HG02840 (cell line): ENCODE data around the gene LIAS.
"Not testable (repeated sequence)": the region's sequence is repeated elsewhere in the genome, so short reads cannot be mapped to it uniquely, and the experiment has no call there.

Experiments used
- ATAC-seq: cut with Tn5 transposase; IDR thresholded peaks from one replicate; pipeline ENCODE4 v1.9.1; 2021; ENCODE audit warnings: mild to moderate bottlenecking, moderate library complexity, moderate number of reproducible peaks; ENCODE audit not compliant: unreplicated experiment, low FRiP score

LIAS gene

DNA sequence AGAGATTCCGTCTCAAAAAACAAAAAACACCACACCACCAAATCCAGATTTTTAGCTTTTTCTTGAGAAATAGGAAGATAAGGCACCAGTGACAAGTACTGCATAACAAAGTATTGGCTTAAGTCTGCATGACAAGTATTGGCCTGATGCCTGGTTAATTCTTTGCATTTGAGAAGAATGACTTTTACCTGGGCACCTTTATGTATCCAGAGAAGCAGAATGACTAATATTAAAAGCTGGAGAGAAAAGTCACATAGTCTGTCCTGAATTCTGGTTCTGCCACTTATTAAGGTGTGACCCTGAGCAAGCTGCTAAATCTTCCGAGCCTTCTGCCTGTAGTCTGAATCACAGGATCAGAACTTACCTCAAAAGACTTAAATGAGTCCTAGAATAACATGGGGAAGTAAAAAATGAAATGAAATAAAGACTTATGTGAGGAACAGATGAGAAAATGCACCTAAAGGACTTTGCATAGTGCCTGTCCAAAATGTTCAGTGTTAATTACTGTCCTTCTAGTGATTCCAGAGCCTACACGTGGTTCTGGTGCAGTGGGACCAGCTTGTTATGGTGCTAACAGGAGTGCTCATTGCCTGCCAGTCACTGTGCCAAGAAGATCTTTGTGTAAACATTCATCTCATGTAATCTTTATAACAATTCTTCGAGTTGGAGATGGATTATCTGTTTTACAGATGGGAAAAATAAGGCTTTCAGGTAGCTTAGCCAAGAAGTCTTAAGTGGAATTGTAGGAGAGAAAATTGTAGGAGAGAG is 36.8 kb downstream of the LIAS start:
- ATAC-seq, result no peak

DNA sequence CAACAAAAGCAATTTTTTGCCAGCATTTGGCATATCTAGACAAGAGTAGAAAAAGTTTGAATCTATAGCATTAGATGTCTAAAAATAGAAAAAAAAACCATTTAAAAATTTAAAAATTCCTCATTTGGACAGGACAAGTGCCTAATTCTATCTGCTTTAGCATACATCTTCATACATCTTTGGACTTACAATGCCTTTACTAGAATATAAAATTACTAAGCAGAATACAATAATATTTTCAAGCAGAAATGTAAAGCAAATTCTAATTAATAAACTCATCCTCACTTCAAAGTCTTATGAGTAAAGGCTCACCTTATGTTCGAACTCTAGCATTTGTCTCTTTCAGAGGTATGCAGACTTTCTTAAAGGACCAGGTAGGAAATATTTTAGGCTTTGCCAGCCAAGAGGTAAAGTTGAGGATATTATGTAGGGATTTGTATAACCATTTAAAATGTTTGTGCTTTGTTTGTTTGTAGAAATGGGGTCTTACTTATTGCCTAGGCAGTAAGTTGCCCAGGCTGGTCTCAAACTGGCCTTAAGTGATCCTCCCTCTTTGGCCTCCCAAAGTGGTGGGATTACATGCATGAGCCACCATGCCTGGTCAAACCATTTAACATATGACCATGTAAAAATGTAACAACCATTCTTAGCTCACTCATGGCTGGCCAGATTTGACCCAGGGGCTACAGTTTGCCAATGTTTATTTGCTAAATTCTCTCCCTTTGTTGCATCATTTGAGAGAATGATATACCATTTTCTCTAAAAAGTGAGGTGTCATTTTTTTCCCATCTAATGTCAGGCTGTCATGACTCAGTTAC is 39.3 kb downstream of the LIAS start:
- no peak for ATAC-seq

DNA sequence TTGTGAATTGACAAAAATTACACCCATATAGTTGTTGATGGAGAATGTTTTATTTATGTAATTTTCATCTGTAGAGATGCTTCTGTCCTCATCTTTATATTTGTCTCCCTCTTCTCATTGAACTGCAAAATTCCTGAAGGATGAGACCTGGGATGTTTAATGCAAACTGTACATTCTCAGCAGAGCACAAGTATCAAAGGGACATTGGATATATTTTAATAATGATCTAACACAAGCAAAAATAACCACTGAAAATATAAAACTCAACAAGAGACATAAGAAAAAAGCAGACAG is 39.8 kb downstream of the LIAS start:
- ATAC-seq, result no peak

DNA sequence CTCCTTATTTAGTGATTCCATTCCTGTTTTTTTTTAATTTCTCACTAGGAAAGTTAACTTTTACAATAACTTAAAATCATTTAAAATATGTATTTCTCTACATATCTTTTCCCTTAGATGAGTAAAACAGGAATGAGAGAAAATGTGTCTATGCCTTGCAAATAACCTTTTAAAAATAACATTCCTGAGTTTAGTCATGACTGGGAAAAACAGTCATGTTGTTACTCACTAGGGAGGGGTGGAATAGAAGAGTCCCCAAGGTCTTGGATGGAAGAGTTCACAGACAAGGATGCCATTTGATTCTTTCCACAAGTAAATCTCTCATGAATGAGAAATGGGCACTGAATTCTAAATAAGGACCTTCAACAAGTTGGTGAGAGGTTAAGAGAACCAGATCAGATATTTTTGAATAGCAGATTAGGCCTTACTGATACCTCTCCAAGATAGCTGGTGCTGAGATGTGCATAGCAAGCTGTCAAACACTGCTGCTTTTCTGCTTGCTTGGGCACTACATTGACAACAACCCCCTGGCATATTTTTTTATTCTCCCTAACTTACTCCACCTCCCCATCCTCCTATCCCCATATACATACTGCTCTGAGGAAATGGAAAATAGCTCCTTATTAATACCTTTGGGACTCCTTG is 43.3 kb downstream of the LIAS start:
- ATAC-seq, result no peak

DNA sequence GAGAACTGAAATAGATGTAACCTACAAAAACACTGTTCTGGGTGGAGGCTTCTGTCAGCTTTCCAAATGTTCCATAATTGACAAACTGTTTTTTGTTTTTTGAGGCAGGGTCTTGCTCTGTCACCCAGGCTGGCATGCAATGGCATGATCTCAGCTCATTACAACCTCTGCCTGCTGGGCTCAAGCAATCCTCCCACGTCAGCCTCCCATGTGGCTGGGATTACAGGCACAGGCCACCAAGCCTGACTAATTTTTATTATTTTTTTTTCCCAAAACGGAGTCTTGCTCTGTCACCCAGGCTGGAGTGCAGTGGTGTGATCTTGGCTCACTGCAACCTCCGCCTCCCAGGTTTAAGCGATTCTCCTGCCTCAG is 43.8 kb downstream of the LIAS start:
- not testable (repeated sequence) for ATAC-seq

DNA sequence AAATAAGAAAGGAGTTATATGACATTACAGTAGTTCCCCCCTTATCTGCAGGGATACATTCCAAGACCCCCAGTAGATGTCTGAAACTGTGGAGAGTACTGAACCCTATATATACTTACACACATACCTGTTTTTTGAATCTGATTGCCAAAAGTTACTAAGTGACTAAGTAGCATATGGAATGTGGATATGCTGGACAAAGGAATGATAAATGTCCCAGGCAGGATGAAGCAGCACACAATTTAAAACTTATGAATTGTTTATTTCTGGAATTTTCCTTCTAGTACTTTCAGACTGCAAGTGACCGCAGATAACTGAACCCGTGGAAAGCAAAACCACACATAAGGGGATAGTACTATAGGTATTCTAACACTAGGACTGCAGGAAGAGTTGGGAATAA is 45.7 kb downstream of the LIAS start:
- no peak for ATAC-seq

DNA sequence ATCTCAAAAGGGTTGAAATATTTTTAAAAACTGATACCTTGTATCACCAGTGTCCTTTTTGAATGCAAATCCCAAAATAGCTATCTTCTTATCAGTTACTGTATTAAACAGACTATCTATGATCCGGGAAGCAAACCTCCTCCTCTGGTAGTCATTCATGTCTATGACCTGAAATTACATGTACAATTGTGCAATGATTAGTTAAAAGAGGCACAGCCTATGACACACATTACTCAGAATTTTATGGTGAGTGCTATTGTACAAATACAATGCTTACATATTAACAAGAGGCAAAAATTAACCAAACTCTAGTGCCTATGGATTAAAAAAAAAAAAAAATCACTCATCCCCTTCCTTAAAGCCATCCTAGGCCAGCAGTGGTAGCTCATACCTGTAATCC is 46.7 kb downstream of the LIAS start:
- ATAC-seq, result no peak

DNA sequence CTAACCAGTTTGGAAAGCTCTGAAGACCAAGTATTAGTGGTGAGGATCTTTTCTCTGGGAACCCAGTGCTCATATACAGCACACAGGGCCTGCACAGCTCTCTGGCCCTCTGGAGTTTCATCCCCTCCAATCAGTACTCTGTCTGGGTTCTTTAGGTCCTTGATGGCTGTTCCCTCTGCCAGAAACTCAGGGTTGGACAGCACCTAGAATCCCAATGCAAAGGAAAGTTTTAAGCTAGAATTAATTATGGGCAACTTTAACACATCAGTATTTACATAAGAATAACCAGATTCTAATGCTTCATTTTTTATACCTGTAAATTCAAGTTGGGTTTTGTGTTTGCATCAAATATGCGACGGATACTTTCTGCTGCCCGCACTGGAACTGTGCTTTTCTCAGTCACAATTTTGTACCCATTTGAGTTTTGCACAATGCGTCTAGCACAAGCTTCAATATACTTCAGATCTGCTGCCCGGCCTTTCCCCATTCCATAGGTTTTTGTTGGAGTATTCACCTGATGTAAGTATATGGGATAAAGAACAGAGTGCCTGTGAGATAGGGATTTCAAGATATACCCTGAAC is 51.6 kb downstream of the LIAS start:
- ATAC-seq, result no peak

DNA sequence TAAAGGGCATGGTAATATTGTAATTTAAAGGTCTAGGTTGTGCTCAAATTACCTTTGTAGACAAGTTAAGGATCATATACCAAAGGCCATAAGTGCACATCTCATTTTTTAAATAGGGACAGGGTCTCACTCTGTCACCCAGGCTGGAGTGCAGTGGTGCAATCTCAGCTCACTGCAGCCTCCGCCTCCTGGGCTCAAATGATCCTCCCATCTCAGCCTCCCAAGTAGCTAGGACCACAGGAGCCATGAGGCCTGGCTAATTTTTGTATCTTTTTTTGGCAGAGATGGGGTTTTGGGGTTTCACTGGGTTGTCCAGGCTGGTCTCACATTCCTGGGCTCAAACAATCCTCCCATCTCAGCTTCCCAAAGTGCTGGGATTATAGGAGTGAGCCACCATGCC is 55.4 kb downstream of the LIAS start:
- ATAC-seq, result not testable (repeated sequence)

DNA sequence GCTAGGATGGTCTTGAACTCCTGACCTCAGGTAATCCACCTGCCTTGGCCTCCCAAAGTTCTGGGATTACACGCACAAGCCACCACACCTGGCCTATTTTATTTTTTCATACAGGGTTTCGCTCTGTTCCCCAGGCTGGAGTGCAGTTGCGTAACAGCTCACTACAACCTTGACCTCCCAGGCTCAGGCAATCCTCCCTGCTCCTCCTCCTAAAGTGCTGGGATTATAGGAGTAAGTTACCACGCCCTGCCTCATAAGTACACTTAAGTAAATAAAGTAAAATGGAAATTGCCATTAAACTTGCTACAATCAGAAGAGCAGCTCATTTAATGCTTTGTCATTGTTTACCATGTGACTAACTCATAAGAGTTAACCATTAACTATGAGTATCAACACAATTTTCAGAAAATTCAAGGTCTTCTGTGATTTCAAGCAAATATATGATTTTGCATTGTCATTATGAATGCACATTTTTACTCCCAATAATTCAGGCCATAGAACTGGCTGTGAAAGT is 56.1 kb downstream of the LIAS start:
- ATAC-seq, result no peak

DNA sequence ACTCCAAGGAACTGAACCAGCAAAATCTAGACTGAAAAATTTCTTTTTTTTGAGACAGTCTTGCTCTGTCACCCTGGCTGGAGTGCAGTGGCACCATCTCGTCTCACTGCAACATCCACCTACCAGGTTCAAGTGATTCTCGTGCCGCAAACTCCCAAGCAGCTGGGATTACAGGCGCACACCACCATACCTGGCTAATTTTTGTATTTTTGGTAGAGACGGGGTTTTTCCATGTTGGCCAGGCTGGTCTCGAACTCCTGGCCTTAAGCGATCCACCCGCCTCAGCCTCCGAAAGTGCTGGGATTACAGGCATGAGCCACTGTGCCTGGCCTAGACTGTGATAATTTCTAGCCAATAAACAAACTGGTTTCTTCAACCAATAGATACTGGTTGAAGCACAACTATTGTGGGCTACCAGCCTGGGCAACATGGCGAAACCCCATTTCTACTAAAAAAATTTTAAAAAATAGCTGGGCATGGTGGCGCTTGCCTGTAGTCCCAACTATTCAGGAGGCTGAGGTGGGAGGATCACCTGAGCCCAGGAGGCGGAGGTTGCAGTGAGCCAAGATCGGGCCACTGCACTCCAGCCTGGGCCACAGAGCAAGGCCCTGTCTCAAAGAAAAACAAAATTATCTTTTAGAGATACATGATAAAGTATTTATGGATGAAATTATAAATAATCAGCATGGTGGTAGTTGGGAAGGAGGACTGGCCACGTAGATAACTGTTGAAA is 57.0 kb downstream of the LIAS start:
- not testable (repeated sequence) for ATAC-seq

DNA sequence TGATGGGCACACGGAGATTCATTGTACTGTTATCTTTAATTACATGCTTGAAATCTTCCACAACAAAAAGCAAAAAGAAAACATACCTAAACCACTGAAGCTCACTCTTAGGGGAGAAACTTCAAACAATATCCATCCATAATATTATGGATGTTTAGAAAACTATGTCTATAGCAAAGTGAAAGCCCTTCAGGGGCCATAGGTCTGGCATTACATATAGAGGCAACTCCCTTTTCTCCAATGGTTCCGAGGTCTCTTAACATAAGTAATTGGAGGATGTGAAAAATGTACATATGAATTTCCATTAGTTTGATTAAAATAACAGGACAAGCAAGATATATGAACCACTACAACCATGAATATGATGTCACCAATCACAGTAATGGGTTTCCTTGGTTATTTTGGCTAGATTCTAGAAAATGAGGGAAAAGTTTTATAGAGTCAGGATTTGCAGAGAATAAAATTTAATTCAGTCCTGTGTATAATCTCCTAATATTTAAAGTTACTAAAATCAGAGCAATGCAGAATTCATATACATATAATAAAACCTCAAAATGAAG is 57.6 kb downstream of the LIAS start:
- ATAC-seq, result no peak

DNA sequence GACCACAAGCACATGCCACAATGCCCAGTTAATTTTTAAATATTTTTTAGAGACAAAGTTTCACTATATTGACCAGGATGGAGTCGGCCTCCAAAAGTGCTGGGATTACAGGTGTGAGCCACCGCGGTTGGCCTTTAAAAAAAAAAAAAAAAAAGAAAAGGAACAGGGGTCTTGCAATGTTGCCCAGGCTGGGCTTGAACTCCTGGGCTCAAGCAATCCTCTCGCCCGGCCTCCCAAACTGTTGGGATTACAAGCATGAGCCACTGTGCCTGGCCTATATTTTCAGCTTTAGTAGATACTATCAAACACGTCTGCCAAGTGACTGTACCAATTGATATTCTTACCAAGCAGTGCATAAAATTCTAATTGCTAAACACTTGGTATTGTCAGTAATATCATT is 59.6 kb downstream of the LIAS start:
- no peak for ATAC-seq

DNA sequence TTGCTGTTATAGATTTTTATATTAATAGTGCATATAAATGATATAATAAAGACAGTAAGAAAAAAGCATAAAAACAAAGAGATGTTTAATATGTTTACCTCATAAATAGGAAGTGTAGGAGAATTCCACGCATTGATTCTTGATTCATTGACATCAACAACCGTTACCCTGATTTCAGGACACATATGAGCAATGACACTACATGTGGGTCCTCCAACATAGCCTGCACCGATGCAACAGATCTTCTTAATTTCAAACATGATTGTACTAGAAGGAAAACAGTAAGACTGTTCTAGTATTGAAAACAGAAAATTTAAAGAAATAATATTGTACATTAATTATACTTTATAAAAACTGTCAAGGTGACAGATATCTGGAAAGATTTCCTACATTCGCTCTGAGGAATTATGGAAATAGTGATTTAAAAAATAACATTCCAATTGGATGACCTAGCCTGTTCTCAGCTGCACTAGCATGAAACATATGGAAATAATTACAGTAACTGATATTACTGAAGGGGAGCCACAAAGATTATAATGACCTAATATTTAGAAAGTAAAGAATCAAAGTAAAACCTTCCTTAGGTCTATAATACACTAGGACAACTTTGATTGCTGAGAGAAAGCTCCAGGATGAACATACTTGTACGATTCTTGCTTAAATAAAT is 62.5 kb downstream of the LIAS start:
- no peak for ATAC-seq

DNA sequence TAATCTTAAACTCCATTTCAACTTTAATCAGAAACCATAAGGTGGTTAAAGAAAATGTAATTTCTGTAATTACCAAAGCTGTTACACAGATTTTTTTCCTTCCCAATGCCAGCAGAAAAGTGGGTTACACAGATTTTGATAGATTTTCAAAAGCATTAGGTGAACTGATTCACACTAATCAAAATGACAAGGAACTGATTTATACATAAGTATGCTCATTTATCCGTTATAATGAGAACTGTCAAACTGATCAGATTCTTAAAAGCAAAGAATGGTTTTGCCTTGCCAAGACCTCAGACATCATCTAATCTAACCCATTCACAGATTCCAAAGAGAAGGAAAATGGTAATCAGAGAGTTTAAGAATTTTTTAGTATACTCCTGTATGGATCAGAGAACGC is 63.2 kb downstream of the LIAS start:
- ATAC-seq, result no peak

DNA sequence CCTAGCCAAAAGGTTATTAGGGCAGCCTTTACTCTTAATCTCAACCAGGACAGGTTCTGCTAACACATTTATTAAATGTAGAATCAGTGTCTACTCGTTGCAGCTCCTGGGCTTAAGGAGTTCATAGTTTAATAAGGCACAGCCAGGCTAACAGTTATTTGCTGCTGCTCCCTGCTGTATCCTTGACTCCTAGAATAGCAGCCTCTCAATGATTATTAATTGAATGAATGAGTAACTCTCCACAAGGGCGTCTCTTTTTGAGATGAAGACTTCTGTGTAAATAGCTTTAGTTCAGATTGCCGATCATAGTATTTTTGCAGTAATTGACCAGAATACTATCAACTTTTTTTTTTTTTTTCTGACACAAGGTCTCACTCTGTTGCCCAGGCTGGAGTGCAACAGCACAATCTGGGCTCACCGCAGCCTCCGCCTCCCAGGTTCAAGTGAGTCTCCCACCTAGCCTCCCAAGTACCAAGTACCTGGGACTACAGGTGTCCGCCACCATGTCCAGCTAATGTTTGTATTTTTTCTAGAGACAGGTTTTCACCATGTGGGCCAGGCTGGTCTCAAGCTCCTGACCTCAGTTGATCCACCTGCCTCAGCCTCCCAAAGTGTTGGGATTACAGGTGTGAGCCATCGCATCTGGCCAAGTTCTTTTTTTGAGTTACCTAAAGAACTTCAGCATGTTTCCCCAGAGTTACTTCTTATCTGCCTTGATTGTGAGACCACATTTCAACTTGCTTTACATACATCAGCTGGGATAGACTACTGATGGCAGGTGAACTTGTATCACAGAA is 65.5 kb downstream of the LIAS start:
- no peak for ATAC-seq

DNA sequence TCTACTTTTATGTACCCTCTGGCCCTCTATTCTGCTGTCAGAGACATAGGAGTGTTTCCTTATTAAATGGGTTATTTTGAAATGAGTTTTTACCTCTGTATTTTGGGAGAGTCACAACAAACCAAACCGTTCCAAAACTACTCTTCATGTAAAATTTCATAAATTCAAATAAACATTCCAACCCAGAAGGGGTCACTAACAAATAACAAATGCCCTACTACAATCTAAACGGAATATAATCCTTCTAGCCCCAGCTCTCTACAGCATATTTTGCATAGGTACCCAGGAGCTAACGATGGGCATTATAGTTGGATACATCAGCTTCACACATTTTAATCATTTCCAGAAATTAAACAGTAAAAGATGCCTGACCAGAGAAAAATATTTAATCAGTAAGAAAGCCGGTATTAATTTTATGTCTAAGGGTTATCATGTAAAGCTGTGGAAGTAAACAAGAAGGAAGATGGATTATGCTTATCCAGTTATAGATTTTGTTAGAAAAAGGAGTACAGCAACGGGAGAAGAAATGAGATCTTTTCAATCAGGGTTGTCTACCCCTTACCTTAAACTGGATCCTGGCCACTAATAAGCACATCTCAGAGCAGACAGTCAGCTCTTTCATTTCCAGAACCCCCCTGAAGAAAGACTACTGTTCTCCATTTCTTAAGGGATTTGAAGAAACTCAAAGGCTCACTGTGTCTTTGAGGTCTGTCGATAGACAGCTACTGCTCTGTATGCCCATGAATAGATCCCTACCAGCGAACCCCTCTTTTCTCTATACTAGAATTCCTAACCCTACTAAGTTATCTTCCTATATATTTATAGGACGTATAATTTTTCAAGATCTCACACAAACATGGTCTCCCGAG is 67.2 kb downstream of the LIAS start:
- ATAC-seq, result no peak

DNA sequence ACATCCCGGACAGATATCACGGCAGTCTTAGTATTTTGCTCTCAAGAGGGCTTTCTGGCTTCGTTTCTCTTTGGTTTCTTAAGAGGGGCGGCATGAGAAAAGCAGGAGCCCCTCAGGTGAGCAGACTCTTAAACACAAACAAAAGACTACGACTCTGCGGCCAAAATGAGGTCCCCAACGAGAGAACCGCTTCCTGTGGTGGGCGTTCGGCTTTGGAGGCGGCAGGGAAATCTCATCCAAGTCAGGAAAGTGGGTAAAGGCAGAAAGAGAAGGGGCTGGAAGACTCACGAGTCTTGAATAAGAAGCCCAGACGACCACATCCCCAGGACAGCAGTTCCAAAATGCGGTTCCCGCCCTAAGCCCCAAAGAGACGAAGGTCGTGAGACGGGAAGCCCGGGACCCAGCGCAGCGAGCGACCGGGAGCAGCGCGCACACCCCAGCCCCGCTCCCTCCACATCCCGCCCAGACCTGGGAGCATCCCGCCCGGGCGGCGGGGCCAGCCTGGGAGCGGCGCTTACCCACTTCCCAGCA is 68.0 kb downstream of the LIAS start:
- ATAC-seq, result no peak
